GM21528 (cell line): ENCODE results near the gene AGL.
"Not testable (repeated sequence)": the region's sequence is repeated elsewhere in the genome, so short reads cannot be mapped to it uniquely, and the experiment has no call there.

ENCODE experiments used
- ATAC-seq: cut with Tn5 transposase; IDR thresholded peaks from one replicate; pipeline ENCODE4 v1.9.1; 2021; ENCODE audit warnings: mild to moderate bottlenecking, moderate library complexity; ENCODE audit not compliant: unreplicated experiment, low FRiP score

Gene AGL

DNA sequence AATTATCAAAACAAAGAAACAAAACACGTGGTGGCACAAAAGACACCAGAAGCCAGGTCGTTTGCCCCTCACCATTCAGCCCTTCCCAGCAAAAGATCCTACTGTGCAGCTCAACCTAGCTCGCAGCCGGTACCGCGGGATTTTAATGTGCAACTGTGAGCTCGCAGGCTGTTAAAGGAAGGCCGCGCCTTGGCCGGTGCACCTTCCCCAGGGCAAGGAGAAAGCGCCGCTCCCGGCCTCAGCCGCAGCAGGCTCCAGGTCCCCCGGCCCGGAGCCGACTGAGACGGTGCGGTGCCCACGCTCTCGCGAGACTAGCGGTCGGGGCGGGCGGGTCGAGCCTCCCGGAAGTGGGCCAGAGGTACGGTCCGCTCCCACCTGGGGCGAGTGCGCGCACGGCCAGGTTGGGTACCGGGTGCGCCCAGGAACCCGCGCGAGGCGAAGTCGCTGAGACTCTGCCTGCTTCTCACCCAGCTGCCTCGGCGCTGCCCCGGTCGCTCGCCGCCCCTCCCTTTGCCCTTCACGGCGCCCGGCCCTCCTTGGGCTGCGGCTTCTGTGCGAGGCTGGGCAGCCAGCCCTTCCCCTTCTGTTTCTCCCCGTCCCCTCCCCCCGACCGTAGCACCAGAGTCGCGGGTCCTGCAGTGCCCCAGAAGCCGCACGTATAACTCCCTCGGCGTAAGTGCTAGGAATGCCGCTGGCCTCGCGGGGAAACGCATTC is at the start of gene AGL:
AGL (plus strand) TSS at position 618 of the 715 bp plus-strand sequence. CDS start 682 bp downstream, outside the sequence.
- ATAC-seq = peak; percentile 99

DNA sequence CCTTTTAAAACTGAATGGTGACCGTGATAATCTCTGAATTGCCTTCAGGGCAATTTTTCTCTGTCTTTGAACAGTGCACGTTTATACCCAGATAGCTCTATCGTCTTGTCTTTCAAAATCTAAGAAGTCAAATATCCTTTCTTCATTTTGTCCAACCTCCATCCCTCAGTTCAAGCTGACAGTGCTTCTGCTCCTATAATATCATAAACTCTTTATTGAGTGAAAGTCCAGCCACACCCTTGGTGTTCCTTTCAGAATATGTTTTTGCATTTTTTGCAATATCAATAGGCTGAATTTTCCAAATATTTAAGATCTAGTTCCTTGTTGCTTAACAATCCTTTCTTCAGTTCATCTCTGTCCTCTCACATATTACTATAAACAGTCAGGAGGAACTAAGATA is 48.6 kb upstream of the AGL start:
- no peak for ATAC-seq

DNA sequence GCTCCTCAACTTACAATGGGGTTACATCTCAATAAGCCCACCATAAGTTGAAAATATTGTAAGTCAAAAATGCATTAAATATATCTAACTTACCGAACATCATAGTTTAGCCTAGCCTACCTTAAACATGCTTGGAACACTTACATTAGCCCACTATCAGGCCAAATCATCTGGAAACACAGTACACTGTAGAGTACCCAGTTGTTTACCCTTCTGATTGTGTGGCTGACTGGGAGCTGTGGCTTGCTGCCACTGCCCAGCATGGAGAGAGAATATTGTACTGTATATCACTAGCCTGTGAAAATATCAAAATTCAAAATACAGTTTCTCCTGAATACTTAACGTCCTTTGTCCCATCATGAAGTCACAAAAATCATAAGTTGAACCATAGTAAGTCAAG is 43.3 kb upstream of the AGL start:
- ATAC-seq = no peak

DNA sequence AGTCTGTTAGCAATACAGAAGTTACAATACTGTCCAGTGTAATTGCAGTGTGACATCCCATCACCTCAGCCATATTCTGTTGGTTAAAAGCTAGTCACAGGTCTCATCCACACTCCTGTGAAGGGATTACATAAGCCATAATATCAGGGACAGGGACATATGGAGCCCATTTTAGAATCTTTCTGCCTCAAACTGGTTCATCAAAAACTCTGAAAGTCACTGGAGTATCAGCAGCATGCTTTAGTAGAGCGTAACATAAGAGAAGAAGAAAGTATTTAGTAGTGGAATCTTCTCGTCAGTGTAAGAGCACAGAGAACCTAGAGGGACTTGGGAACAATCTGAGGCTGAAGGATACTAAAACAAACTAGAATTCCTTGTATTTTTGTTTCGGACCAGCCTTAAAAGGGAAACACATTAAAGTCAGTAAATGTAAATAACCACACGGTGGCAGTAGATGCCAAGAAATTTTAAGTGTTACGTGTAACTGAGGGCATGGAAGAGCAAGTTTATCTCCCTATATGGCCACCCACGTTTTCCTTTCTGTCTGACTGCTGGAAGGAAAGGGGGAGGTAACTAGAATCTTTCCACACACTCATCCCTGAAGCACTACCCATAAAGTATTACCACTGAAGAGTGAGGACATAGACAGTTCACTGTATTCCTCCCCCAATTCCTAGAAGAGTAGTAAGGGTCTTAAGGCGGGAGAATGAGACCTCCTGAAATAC is 41.6 kb upstream of the AGL start:
- ATAC-seq = peak; percentile 90

DNA sequence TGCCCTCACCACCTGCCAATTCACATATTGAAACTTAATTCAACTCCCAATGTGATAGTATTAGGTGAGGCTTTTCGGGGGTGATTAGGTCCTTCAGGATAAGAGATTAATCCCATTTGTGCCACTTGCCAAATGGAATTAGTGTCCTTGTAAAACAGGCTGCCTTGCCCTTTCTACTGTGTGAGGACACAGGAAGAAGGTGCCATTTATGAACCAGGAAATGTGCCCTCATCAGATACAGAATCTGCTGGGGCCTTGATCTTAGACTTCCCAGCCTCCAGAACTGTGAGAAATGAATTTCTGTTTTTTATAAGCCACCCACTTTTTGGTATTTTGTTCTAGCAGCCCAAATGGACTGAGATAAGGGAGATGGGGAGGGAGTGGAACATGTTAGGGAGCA is 39.1 kb upstream of the AGL start:
- no peak for ATAC-seq

DNA sequence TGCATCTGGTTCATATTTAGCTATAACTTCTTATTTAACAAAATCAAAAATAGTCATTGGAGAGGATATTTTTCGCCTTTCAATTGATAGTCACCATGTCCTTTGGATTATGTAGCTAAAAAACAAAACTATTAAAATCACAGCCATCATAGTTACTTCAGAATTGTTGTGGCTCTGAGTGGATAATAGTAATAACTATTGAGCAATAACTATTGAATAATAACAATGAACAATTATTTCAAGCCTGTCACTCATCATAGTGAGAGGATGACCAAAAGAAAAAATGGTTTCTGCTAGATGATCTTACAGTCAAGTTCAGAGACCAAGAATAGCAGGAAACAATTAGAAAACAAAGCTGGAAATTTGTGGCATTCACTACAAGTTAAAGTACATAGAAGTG is 38.4 kb upstream of the AGL start:
- ATAC-seq = no peak

DNA sequence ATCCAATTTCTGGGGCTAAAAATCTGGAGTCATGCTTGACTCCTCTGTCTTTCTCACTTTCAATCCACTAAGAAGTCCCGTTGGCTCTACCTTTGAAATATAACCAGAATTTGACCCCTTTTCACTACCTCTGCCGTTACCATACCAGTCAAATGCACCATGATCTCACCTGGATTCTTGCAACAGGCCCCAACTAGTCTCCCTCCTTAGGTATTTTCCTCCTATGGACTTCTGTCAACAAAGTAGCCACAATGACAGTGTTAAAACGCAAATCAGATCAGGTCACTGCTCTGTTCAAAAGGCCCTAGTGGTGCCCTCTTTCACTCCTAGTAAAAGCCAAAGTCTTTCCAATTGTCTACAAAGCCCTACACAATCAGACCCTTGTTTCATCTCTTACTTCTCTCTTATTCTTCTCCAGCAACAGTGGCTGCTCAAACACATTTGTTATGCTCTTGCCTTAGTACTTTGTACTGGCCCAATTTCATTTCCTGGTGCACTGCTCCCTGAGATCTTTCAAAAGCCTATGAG is 35.7 kb upstream of the AGL start:
- ATAC-seq = no peak

DNA sequence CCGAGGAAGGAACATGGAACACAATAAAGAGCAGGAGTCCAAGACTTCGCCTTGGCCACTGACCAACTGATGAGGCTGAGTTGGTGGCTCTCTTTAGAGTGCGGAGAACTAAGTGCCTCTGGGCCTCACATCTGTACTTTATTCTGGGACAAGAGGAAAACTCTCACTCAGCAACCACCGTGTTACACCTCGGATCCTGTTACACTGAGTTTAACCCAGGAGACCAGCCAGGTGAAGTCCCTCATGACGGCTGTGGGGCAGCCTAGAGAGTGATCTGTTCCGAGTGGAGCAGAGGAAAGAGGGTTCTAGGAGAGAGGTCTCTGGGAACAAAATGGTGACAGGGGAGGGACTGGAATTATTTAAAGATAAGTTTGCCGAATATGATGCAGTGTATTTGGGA is 33.5 kb upstream of the AGL start:
- ATAC-seq = no peak

DNA sequence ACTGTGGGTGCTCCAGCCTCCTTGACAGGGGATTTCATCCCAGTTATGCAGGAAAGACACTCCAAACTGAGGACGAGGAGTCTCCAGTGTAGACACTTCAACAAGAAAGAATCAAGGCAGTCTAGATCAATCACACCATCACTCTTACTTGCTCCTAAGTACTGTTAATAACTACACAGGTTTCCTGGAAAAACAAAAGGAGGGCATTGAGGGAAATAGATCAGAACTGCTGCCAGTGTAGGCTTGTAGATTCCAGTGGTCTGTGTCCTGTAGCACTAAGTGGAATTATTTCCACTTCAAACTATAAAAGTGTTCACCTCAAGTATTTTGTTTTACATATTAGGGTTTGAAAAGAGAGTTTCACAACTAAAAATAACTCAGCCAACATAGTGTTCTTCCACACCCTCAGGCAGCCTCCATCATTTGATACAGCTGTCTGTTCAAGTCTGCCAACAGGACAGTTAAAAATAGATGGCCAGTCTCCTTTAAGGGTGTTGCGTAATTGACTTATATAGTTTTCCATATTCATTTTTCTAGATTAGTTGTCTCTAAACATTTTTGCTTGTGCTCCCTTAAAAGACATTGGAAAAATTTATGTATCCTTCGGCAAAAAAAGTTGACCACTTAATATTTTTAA is 32.0 kb upstream of the AGL start:
- ATAC-seq = no peak

DNA sequence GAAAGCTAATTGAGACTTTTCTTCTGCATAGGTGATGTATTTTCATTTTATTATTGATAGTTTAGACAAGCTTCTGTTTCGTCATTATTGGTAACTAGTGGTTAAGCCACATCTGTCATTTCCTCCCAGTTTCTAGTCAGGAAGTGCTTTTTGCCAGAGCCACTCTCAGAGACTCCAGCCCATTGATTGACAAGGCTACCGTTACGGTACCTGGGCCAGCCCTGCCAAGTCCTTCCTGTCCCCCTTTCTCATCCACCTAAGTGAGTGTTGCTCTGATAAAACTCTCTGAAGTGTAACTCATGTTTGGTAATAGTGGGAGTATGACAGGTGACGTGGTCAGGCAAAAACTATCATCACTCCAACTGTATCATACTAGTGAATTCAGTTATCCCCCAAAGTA is 29.6 kb upstream of the AGL start:
- ATAC-seq = peak; percentile 97

DNA sequence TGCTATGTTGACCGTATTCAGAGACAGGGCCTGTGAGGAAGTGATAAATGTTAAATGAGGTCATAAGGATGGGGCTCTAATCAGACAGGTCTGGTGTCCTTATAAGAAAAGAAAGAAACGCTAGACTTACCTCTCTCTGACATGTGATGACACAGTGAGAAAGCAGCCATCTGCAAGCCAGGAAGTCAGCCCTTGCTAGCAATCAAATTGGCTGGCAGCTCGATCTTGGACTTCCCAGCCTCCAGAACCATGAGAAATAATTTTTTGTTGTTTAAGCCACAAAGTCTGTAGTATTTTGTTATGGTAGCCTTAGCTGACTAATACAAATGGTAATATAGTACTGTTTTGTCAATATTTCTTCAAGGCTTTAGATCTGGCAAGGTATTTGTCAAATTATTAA is 25.1 kb upstream of the AGL start:
- ATAC-seq = no peak

DNA sequence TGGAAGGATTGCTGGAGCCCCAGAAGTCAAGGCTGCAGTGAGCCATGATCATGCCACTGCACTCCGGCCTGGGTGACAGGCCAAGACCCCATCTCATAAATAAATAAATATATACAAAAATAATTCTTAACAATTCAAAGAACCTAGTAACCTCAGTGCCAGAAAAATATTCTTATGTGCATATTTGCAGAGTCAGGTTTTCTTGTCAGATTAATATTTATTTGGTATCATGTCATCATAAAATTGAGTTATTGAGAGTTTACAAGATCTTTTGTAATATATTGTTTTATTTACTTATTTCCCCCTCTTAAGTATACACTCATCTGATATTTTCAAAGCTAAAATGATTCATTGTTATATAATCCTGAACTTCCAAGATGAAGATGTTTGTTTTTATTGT is 24.5 kb upstream of the AGL start:
- ATAC-seq = no peak

DNA sequence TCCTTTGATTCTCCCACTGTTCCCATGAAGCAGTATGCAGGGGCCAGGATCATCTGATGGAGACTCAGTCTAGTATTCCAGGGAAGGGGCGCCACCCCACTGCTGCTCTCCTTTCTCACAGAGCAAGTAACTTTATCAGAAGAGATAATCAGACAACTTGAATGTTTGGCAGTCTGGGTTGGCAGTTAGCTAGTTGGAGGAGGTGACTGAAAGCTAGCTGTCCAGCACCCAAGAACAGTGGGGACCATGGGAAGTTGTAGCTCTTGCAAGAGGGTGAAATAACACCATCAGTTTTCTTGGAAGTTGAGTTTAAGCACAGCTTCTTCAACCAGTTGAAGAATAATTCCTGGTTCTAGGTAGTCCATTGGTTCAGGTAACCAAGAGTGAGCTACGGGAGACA is 22.2 kb upstream of the AGL start:
- ATAC-seq = no peak

DNA sequence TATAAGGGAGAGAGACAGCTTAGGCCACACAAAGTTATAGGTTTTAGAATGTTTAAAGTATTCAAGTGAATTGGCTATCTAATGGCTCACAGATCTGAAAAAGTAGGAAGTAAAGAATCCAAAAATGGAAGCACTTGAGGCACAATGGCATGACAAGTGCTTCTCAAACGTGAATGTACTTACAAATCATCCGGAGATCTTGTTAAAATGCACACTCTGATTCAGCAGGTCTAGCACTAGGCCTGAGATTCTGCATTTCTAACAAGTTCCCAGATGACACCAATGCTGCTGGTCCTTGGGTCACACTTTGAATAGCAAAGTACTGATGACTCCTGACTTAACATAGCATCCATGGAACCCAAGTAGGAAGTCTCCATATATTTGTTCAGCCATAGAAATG is 20.9 kb upstream of the AGL start:
- ATAC-seq = no peak

DNA sequence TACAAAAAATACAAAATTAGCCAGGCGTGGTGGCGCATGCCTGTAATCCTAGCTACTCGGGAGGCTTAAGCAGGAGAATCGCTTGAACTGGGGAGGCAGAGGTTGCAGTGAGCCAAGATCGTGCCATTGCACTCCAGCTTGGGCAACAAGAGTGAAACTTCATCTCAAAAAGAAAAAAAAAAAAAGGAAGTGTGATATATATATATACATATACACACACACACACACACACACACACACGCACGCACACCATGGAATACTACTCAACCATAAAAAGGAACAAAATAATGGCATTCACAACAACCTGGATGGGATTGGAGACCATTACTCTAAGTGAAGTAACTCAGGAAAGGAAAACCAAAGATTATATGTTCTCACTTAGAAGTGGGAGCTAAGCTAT is 16.2 kb upstream of the AGL start:
- not testable (repeated sequence) for ATAC-seq

DNA sequence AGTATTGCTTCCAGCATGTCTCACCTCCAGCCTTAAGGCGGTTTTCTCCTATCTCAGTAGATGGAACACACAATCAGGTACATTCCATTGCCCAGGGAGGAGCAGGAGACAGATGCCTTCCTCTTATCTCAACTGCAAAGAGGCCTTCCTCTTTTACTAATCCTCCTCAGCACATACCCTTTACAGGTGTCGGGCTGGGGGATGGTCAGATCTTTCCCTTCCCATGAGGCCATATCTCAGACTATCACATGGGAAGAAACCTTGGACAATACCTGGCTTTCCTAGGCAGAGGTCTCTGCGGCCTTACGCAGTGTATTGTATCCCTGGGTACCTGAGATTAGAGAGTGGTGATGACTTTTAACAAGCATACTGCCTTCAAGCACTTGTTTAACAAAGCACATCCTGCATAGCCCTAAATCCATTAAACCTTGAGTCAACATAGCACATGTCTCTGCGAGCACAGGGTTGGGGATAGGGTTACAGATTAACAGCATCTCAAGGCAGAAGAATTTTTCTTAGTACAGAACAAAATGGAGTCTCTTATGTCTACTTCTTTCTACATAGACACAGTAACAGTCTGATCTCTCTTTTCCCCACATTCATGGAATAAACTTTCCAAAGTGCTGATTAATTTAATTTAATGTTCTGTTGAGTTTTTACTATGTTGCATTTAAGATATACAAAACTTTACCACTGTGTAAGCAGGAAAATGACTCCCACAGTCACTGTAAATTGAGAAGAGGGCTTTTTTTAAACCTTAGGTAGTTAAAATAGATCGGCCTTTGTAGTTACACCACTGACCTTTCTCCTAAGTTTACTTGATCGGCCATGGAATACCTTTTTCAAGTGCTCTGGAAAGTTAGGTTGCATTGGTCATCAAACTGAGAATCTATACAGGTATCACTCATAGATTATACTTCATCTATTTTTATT is 13.7 kb upstream of the AGL start:
- ATAC-seq = not testable (repeated sequence)

DNA sequence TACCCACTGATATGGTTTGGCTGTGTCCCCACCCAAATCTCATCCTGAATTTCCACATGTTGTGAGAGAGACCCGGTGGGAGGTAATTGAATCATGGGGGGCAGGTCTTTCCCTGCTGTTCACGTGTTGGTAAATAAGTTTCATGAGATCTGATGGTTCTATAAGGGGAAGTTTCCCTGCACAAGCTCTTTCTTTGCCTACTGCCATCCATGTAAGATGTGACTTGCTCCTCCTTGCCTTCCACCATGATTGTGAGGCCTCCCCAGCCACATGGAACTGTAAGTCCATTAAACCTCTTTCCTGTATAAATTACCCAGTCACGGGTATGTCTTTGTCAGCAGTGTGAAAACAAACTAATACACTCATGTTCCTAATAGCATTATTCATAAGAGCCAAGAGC is 9.8 kb upstream of the AGL start:
- not testable (repeated sequence) for ATAC-seq

DNA sequence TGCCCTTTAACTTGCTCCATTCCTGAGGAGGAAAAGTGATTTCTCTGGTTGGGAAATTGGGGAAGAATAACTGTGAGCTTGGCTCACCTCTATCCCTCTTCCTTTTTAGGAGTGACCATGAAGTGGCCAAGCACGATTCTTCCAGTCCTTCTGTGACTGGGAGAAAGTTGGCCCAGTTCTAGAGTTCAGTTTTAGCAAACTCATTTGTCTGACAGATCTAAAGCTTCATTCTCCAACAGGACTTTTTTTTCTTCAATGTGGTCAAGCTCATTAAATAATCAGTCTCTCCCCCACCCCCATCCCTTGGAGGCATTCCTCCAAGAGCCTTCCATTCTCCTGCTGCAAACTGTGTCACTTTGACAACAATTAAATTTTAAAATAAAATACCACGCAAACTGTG is 6.4 kb upstream of the AGL start:
- no peak for ATAC-seq

DNA sequence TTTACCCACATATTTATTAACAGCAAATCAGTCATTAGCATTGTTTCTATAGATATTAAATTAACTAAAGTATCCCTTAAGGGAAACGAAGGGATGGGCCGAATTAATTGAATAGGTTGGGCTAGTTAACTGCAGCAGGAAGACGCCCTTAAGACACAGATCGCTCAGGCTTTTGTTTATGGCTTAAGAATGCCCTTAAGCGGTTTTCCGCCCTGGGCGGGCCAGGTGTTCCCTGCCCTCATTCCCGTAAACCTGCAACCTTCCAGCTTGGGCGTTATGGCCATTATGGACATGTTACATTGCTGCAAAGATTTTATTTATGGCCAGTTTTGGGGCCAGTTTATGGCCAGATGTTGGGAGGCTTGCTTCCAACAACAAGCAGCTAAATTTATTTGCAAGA is 5.0 kb upstream of the AGL start:
- ATAC-seq = not testable (repeated sequence)

DNA sequence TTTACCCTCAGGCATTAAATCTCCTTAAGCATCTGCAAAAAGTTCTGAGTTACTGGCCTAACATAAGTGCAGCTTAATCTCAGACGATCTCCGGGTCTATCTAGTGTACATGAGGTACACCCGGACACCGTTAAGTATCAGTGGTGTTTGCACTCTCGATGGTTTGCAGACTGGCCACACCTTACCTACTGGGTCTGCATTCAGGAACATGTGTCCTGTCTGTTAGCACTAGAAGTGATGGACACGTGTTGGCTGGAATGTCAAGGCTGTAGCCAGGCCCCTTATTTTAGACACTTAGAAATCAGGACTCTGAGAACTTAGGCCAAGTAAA is 783 bp upstream of the AGL start:
- peak; percentile 14 for ATAC-seq
